HL-60/S4 treated with retinoic acid at 250 ng/mL for 4 days and 3 days (cell line): ENCODE measurements around the gene LRP1.

ENCODE experiments used
- in situ Hi-C: fragments of 300-500 bp; cut with MboI; formaldehyde crosslinking; loops from 2 replicates; pipeline ENCODE4 v1.7.0; 2022; ENCODE audit warnings: low sequenced_read_pairs

Gene LRP1

GRCh38 chr12:57131896-57132744, 3.8 kb downstream of the LRP1 start:
- in situ Hi-C loops = no loop called here

- in situ Hi-C loops = no loop called here
These were observed 4.8 kb downstream of the LRP1 start for GRCh38 chr12:57133013-57133569.

GRCh38 chr12:57133916-57134315, 5.6 kb downstream of the LRP1 start:
- in situ Hi-C loops = no loop called here

GRCh38 chr12:57134949-57135348, 6.7 kb downstream of the LRP1 start:
- in situ Hi-C loops = no loop called here

GRCh38 chr12:57135527-57136326, 7.4 kb downstream of the LRP1 start:
- in situ Hi-C loops = no loop called here

GRCh38 chr12:57138526-57139272, 10.4 kb downstream of the LRP1 start:
- in situ Hi-C loops = no loop called here

GRCh38 chr12:57139796-57140649, 11.7 kb downstream of the LRP1 start:
- in situ Hi-C loops = no loop called here

- in situ Hi-C loops = no loop called here
These were observed 13.0 kb downstream of the LRP1 start for GRCh38 chr12:57141249-57141648.

GRCh38 chr12:57142121-57142520, 13.8 kb downstream of the LRP1 start:
- in situ Hi-C loops = no loop called here

GRCh38 chr12:57142727-57143126, 14.4 kb downstream of the LRP1 start:
- in situ Hi-C loops = no loop called here

- in situ Hi-C loops = no loop called here
These were observed 15.2 kb downstream of the LRP1 start for GRCh38 chr12:57143454-57143853.

GRCh38 chr12:57145460-57146059, 17.3 kb downstream of the LRP1 start:
- in situ Hi-C loops = no loop called here

- in situ Hi-C loops = no loop called here
These were observed 17.8 kb downstream of the LRP1 start for GRCh38 chr12:57146092-57146491.

- in situ Hi-C loops = no loop called here
These were observed 19.0 kb downstream of the LRP1 start, which contains the start of gene LRP1-AS for GRCh38 chr12:57146961-57147944. LRP1-AS (minus strand) TSS chr12:57147619.

GRCh38 chr12:57148469-57149244, 20.4 kb downstream of the LRP1 start:
- in situ Hi-C loops = no loop called here

GRCh38 chr12:57149245-57149900, 21.1 kb downstream of the LRP1 start:
- in situ Hi-C loops = no loop called here

GRCh38 chr12:57150400-57151000, 22.2 kb downstream of the LRP1 start:
- in situ Hi-C loops = no loop called here
